ENCODE measurements around the gene TPSB2. TPM values are rescaled to one million over a fixed set of nuclear protein-coding genes. Genes with fewer than 3 reads are reported as not detected.
"Not testable (repeated sequence)": the region's sequence is repeated elsewhere in the genome, so short reads cannot be mapped to it uniquely, and the experiment has no call there.

Gene TPSB2
- total RNA-seq = 100 to 1,000 TPM in 1 of 4 donors, 10 to 100 TPM in 3; 10.5 to 158 (median 40.1) TPM

GRCh38 chr16:1230084-1230470 is at the start of gene TPSB2:
Gene TPSB2 (minus strand): TSS chr16:1230184. CDS start chr16:1229951, 233 bp downstream.
- intact Hi-C loops (cut with DNase I; ENCODE audit: low total_unique reads); H3K4me3 ChIP-seq (ENCODE audit: low read depth, poor library complexity, severe bottlenecking); DNase-seq (ENCODE audit: low spot score in 2 of 2): not testable (repeated sequence)
- WGBS, 2 donors = no CpG with 5 or more reads among the region's 11 CpGs

GRCh38 chr16:1279081-1279944 is 49.3 kb upstream of the TPSB2 start:
- intact Hi-C loops (cut with DNase I; ENCODE audit: low total_unique reads) = no loop called here
- TF ChIP-seq CTCF (IDR thresholded peaks at IDR 0.05) = no peak
- TF ChIP-seq POLR2A (IDR thresholded peaks at IDR 0.05) = no peak
- DNase-seq (ENCODE audit: low spot score in 2 of 2) = no peak
- no peak overlapping the region for H3K4me3 ChIP-seq (ENCODE audit: low read depth, poor library complexity, severe bottlenecking)
- 77 to 85% methylated on average over 22 to 23 of the region's 30 CpGs for WGBS, 2 donors

GRCh38 chr16:1278477-1278876 is 48.5 kb upstream of the TPSB2 start:
- DNase-seq (ENCODE audit: low spot score in 2 of 2) = no peak
- no peak overlapping the region for H3K4me3 ChIP-seq (ENCODE audit: low read depth, poor library complexity, severe bottlenecking)
- intact Hi-C loops (cut with DNase I; ENCODE audit: low total_unique reads) = no loop called here
- WGBS, 2 donors = 15 to 33% methylated on average over 3 to 16 of the region's 18 CpGs
- no peak for TF ChIP-seq CTCF (IDR thresholded peaks at IDR 0.05)
- no peak for TF ChIP-seq POLR2A (IDR thresholded peaks at IDR 0.05)

- intact Hi-C loops (cut with DNase I; ENCODE audit: low total_unique reads) = no loop called here
- TF ChIP-seq POLR2A (IDR thresholded peaks at IDR 0.05) (no peak), CTCF (IDR thresholded peaks at IDR 0.05) (no peak)
- DNase-seq (ENCODE audit: low spot score in 2 of 2) = no peak
- 47 to 68% methylated on average over 20 to 21 of the region's 21 CpGs for WGBS, 2 donors
- H3K4me3 ChIP-seq (ENCODE audit: low read depth, poor library complexity, severe bottlenecking) = no peak overlapping the region
Measured at GRCh38 chr16:1277617-1278282, 47.8 kb upstream of the TPSB2 start.

- TF ChIP-seq POLR2A (IDR thresholded peaks at IDR 0.05) (no peak), CTCF (IDR thresholded peaks at IDR 0.05) (no peak)
- 76 to 81% methylated on average over 18 of the region's 19 CpGs for WGBS, 2 donors
- DNase-seq (ENCODE audit: low spot score in 2 of 2) = no peak
- intact Hi-C loops (cut with DNase I; ENCODE audit: low total_unique reads) = no loop called here
- H3K4me3 ChIP-seq (ENCODE audit: low read depth, poor library complexity, severe bottlenecking) = no peak overlapping the region
Measured at GRCh38 chr16:1277151-1277598, 47.2 kb upstream of the TPSB2 start.

- 75 to 79% methylated on average over 12 to 14 of the region's 14 CpGs for WGBS, 2 donors
- TF ChIP-seq CTCF (IDR thresholded peaks at IDR 0.05) = no peak
- no peak for TF ChIP-seq POLR2A (IDR thresholded peaks at IDR 0.05)
- DNase-seq (ENCODE audit: low spot score in 2 of 2) = no peak
- intact Hi-C loops (cut with DNase I; ENCODE audit: low total_unique reads) = no loop called here
- no peak overlapping the region for H3K4me3 ChIP-seq (ENCODE audit: low read depth, poor library complexity, severe bottlenecking)
Measured at GRCh38 chr16:1276580-1276878, 46.5 kb upstream of the TPSB2 start.

All from lower leg skin (tissue), 4 donors.